B cell (primary cell): Measurements from ENCODE around the gene CST5.

Source experiments
- EZH2 ChIP-seq: IDR thresholded peaks from 2 replicates; pipeline ENCODE4 v1.6.1; 2012; ENCODE audit warnings: borderline replicate concordance, low read depth, mild to moderate bottlenecking, moderate library complexity, low read length; ENCODE audit not compliant: insufficient read depth, poor library complexity, severe bottlenecking
- TF ChIP-seq, protein P1 (sequence below): fragments of 200-600 bp; IDR thresholded peaks from one replicate; pipeline ENCODE4 v1.8.0; 2022; ENCODE audit warnings: antibody characterized with exemption, mild to moderate bottlenecking

DNA sequence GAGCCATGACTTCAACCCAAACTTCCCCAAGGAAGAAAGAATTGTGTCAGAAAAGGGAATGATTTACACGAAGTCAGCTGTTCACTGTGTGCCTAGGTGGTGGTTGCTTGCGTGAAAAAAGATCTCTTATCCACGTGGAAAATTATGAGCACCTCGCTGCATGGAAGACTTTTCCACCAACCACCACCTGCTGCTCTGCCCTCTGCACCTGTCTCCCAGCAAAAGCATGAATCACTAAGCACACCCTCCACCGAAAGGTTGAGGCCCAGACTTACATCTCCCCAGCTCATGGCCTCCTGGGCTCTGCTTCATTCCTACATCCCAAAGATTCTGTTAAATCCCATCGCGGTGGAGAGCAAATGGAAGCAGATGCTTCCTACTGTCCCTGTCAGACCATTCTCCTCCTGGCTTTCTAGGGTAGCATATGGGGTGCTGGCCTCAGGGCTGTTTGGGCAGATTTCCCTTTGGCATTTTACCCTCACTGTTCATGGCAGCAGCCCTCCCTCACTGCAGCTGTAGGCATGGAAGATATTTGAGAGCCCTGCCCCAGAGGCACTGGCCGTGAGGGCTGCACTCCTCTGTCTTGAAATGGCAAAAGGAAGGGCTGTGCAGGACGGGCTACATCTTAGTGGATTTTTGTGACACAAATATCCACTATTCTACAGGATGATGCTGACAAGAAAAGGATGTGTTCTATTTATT, 37.6 kb upstream of the CST5 start:
- TF ChIP-seq, protein P1, sequence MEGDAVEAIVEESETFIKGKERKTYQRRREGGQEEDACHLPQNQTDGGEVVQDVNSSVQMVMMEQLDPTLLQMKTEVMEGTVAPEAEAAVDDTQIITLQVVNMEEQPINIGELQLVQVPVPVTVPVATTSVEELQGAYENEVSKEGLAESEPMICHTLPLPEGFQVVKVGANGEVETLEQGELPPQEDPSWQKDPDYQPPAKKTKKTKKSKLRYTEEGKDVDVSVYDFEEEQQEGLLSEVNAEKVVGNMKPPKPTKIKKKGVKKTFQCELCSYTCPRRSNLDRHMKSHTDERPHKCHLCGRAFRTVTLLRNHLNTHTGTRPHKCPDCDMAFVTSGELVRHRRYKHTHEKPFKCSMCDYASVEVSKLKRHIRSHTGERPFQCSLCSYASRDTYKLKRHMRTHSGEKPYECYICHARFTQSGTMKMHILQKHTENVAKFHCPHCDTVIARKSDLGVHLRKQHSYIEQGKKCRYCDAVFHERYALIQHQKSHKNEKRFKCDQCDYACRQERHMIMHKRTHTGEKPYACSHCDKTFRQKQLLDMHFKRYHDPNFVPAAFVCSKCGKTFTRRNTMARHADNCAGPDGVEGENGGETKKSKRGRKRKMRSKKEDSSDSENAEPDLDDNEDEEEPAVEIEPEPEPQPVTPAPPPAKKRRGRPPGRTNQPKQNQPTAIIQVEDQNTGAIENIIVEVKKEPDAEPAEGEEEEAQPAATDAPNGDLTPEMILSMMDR = no peak
- no peak for TF ChIP-seq EZH2
